Measurements from ENCODE around the gene TMC5. TPM values are rescaled to one million over a fixed set of nuclear protein-coding genes. Genes with fewer than 3 reads are reported as not detected.
"Not testable (repeated sequence)": the region's sequence is repeated elsewhere in the genome, so short reads cannot be mapped to it uniquely, and the experiment has no call there.

Gene TMC5
- total RNA-seq = under 1 TPM; 0.41 to 0.42 TPM
- long read RNA-seq = 0 reads

DNA sequence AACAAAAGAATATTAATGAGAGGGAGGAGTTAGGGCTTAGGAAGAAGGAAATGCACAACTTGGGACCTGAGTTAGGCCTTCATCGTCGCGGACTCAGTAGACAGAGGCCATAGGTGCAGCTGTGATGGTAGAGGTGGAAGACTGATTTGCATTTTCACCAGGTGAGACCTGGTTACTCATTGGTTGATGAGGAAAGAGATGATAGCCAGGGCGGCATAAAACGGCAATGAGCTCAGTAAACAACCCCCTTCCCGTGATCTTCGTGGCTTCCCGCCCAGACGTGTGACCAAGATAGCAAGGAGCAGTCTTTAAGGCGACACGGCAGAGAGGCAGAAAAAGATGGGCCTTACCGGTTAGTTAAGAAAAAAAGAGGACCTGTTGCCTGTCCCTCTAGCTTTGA is at the start of gene TMC5:
TMC5 (plus strand) TSS at position 244 of the 400 bp plus-strand sequence. CDS start 22,156 bp downstream, outside the sequence.
- DNase-seq (no peak), ATAC-seq (no peak)
- intact Hi-C loops (cut with DNase I) = no loop called here

- intact Hi-C loops (cut with DNase I) = loop anchor here in 1 of 2 donors (10.0 kb wide), 1 partner anchor 388 kb away; the partner anchor contains the start of gene TMC7
- not testable (repeated sequence) for ATAC-seq, DNase-seq
Measured at GRCh38 chr16:19372541-19372940, 45.1 kb upstream of the TMC5 start.

- ATAC-seq (no peak), DNase-seq (no peak)
- intact Hi-C loops (cut with DNase I) = loop anchor here (2.0 to 10.0 kb wide), 2 partner anchors 288 to 390 kb away; partner anchors contain the start of gene TMC7 (in 1 of the 2)
Measured at GRCh38 chr16:19374402-19374801, 43.3 kb upstream of the TMC5 start.

DNA sequence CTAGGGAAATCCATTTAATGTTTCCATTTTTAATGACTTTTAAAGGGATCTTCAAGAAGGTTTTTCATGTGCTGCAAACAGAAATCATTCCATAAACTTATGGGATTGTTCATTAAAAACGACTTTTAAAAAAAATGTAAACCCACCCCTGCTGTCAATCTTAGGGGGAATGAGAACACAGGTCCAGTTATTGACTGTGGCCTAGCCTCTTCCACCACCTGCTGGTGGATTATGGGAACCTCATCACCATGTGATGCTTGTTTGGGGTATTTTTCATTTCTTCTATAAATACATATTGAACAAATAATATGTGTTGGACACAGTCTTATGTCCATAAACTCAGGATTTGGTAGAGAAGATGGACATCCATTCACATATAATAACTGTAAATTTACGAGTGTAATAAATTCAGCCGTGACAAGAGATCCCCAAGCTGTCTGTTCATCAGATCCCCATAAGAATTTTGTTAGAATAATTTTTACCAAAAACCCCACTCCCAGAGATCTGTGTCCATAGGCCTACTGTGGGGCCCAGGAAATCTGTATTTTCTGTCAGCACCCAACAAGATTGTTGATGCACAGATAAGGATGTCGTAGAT is 42.0 kb upstream of the TMC5 start:
- DNase-seq = peak; percentile 35
- ATAC-seq = peak; percentile 56 to 67
- intact Hi-C loops (cut with DNase I) = loop anchor here (1.0 to 10.0 kb wide), 4 partner anchors 208 to 391 kb away; partner anchors contain the start of genes SYT17 (in 1 of the 2) and TMC7 (in 1 of the 2)

- no peak for ATAC-seq
- intact Hi-C loops (cut with DNase I) = loop anchor here in 1 of 2 donors (5.0 to 10.0 kb wide), 2 partner anchors 211 to 393 kb away; partner anchors contain the start of genes SYT17 and TMC7
- no peak for DNase-seq
Measured at GRCh38 chr16:19377864-19378263, 39.8 kb upstream of the TMC5 start.

- intact Hi-C loops (cut with DNase I) = loop anchor here in 1 of 2 donors (5.0 to 10.0 kb wide), 2 partner anchors 211 to 394 kb away; partner anchors contain the start of genes SYT17 and TMC7
- ATAC-seq = no peak
Measured at GRCh38 chr16:19378511-19378910, 39.2 kb upstream of the TMC5 start.

GRCh38 chr16:19379838-19380237 is 37.8 kb upstream of the TMC5 start:
- DNase-seq (no peak), ATAC-seq (no peak)
- intact Hi-C loops (cut with DNase I) = loop anchor here in 1 of 2 donors (5.0 to 10.0 kb wide), 2 partner anchors 213 to 395 kb away; partner anchors contain the start of genes SYT17 and TMC7

More at GRCh38 chr16:19378511-19378910, 39.2 kb upstream of the TMC5 start:
- DNase-seq = no peak

DNA sequence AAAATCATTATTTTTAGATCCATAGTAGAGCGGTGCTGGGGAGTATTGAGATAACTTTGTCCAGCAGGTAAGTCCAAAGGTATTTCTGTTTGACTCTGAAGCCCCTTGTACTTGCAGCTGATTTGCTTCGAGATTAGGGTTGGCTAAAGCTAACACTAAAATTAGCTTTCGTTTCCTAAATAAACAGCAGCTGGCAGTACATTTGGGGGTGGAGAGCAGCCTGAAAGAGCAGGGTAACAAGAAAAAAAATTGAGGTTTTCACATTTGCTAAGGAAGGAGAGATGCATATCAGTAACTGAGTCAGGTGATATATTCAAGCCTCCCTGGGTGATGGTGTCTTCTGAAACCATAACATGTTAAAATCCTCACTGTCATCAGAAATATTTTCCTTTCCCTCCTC is 37.4 kb upstream of the TMC5 start:
- ATAC-seq (no peak), DNase-seq (no peak)
- intact Hi-C loops (cut with DNase I) = no loop called here

DNA sequence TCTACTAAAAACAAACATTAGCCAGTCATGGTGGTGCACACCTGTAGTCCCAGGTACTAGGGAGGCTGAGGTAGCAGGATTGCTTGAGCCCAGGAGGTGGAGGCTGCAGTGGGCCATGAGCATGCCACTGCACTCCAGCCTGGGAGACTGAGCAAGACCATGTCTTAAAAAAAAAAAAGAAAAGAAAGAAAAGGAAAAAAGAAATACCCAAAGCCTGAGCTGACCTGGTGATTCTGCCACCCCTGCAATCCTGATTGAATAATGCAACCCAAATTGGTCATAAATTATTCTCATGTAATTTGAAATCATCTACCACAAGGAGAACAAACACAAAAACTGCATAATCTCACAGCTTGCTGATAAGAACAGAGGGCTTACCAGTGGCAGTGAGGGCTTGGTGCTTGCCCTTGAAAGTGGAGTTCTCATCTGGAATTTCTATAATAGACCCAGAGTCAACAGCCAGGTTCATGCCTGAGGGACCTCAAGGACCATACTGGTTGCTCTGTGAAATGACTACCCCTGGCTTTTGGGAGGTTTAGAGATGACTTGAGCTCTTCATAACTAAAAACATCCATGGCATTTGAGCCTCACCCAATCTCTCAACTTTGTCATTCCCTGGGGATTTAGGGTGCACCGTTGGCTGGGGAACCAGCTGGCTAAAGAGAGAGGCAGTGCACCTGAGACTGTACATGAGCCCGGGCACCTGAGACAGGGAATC is 35.4 kb upstream of the TMC5 start:
- no peak for DNase-seq
- intact Hi-C loops (cut with DNase I) = no loop called here
- no peak for ATAC-seq

DNA sequence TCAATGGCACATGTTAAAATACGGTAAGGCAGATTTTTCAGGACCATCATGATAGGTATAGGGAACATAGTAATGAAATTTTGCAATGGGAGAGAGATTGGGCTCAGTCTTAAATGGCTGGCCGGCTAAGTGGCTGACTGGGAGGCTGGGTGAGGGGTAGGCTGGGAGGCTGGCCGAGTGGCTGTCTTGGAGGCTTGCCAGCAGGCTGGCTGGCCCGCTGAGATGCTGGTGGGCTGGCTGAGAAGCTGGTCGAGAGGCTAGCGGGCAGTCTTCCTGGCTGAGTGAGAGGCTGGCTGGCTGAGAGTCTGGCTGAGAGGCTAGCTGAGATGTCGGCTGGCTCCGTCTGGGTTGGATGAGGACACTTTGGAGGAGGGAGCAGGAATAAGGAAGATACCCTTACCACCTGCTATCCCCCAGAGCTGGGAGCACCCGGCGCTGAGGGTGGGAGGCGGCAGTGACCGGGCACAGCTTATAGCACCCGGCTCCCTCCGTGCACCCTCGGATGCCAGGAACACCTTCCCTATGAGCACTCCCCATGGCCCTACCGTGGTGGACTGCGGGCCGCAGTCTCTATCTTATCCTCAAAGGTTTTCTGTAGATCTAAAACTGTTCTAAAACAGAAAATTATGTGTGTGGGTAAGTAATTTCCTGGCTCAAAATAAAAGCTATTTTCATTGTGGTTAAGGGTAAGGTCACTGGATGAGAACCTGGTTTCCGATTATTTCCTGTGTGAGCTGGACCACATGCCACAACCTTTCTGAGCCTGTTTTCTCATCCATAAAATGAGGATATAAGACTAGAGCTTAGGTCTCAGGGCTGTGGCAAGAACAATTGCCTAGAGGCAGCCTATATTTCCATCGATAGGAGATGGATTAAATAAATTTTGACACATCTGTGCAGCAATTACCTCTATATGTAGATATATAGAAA is 34.5 kb upstream of the TMC5 start:
- ATAC-seq = no peak
- intact Hi-C loops (cut with DNase I) = no loop called here
- no peak for DNase-seq

DNA sequence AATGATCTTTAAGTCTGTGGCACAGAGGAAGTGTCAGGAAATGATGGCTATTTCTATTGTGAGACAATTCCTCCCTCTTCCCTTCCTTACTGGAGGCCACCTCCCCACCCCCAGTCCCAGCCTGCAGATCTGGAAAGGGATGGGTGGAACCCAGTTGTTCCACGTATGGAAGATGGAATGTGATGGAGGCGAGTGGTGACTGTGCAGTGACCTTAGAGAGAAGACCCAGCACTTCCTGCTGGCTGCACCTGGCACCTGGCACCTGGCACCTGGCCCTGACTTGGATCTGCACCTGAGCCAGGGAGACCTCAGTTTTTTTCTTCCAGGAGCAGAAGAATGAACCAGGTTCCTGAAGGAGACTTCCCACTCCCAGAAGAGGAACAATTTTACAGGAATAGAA is 33.0 kb upstream of the TMC5 start:
- no peak for ATAC-seq
- no peak for DNase-seq
- intact Hi-C loops (cut with DNase I) = no loop called here

GRCh38 chr16:19386525-19386924 is 31.2 kb upstream of the TMC5 start:
- ATAC-seq (no peak), DNase-seq (no peak)
- intact Hi-C loops (cut with DNase I) = no loop called here

GRCh38 chr16:19389246-19389645 is 28.4 kb upstream of the TMC5 start:
- ATAC-seq (peak; percentile 44 to 72), DNase-seq (peak; percentile 61)
- intact Hi-C loops (cut with DNase I) = no loop called here

- intact Hi-C loops (cut with DNase I); DNase-seq: not testable (repeated sequence)
Measured at GRCh38 chr16:19391185-19391776, 26.4 kb upstream of the TMC5 start.

GRCh38 chr16:19392352-19392751 is 25.3 kb upstream of the TMC5 start:
- DNase-seq (no peak), ATAC-seq (no peak)
- intact Hi-C loops (cut with DNase I) = no loop called here

More at GRCh38 chr16:19391185-19391776, 26.4 kb upstream of the TMC5 start:
- ATAC-seq = not testable (repeated sequence)

DNA sequence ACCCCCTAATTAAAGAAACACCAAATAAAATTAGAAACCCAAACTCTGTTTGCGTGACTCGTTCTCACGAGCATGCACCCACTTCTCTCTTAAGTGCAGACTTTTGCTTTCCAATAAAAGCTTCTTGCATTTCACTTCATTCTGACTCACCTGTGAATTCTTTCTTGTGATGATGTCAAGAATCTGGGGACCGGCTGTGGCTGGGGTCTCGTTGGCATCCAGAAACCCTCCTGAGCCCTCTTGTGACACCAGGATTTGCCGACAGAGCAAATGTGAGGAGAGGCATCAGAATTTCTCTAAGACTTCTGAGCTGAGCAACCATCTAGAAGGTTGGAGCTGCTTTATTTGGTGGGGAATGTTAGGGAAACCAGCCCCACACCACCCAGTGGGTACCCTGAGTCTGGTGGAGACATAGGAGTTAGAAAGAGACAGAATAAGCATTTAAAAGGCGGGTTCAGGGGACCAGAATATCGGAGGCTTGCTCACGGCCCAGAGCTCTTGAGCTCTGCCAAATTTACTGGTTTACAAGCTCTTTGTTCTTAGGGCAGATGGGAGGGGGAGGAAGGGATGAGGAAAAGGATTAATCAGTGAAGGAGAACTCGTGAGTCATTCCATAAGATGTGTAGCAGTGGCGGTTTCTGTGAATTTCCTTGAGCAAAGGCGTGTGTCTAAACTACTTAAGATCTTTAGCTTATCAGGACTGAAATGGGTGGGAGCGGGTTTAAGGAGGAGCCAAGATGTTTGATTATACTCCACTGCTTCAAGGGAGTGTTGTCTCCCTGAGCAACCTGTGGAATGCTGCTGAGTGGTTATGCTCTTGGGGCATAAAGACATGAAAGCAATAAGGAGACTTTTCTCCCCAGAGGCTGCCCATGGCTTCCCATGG is 24.2 kb upstream of the TMC5 start:
- DNase-seq (no peak), ATAC-seq (peak in 1 of 2 donors; percentile 39)
- intact Hi-C loops (cut with DNase I) = no loop called here

DNA sequence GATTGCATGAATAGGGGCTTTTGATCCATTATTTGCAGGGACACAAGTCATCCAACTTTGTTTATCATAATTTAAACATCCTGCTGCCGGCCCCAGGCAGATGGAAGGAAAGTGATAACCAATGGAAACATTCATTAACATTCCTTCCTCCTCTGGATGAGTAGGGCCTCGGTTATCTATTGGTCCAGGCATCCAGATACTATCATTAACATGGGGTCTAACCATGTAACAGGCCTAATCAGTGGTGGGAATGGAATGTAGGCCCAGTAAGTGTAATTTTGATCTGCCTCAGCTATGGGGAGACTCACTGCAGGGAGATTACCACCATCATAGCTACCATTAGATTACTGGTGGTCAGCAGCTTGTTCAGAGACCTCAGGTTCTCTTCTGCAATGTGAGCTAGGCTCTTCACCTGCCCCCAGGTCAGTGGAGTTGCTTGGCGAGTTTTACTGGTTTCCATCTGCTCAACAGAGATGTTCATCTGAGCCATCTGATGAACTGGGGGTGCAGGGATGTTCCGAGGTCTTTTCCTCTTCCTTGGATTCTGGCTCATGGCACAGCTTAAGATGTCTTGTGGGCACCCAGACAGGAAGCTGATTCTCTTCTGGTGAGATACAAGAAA is 21.9 kb upstream of the TMC5 start:
- intact Hi-C loops (cut with DNase I); DNase-seq; ATAC-seq: not testable (repeated sequence)
